HG02623 (cell line): ENCODE measurements around the gene TAB2.
"Not testable (repeated sequence)": the region's sequence is repeated elsewhere in the genome, so short reads cannot be mapped to it uniquely, and the experiment has no call there.

Source experiments
- ATAC-seq: cut with Tn5 transposase; IDR thresholded peaks from one replicate; pipeline ENCODE4 v1.9.1; 2021; ENCODE audit warnings: moderate library complexity; ENCODE audit not compliant: unreplicated experiment

TAB2 gene

GRCh38 chr6:149311766-149312165 lies 5.7 kb upstream of the TAB2 start:
- ATAC-seq = no peak

GRCh38 chr6:149313070-149313469 lies 4.4 kb upstream of the TAB2 start:
- no peak for ATAC-seq

GRCh38 chr6:149313861-149314260 lies 3.7 kb upstream of the TAB2 start:
- no peak for ATAC-seq

- ATAC-seq = no peak
Observed at GRCh38 chr6:149314325-149314905, 3.1 kb upstream of the TAB2 start.

GRCh38 chr6:149316108-149316727 lies 1.3 kb upstream of the TAB2 start:
- ATAC-seq = no peak

- peak; percentile 76 for ATAC-seq
Observed at GRCh38 chr6:149316740-149317643, 520 bp upstream of the TAB2 start.

- peak; percentile 10 for ATAC-seq
Observed at GRCh38 chr6:149318581-149319286, 1.2 kb downstream of the TAB2 start.

GRCh38 chr6:149319422-149319821 lies 1.9 kb downstream of the TAB2 start:
- no peak for ATAC-seq

- not testable (repeated sequence) for ATAC-seq
Observed at GRCh38 chr6:149320016-149320415, 2.5 kb downstream of the TAB2 start.

- no peak for ATAC-seq
Observed at GRCh38 chr6:149320796-149321195, 3.3 kb downstream of the TAB2 start.

- no peak for ATAC-seq
Observed at GRCh38 chr6:149323353-149323752, 5.8 kb downstream of the TAB2 start.

GRCh38 chr6:149323925-149324324 lies 6.4 kb downstream of the TAB2 start:
- ATAC-seq = no peak

GRCh38 chr6:149324428-149324827 lies 6.9 kb downstream of the TAB2 start:
- no peak for ATAC-seq

- ATAC-seq = no peak
Observed at GRCh38 chr6:149325648-149326236, 8.2 kb downstream of the TAB2 start.

- no peak for ATAC-seq
Observed at GRCh38 chr6:149327638-149328037, 10.1 kb downstream of the TAB2 start.

GRCh38 chr6:149328083-149328482 lies 10.6 kb downstream of the TAB2 start:
- no peak for ATAC-seq

- no peak for ATAC-seq
Observed at GRCh38 chr6:149329529-149329928, 12.0 kb downstream of the TAB2 start.

GRCh38 chr6:149330133-149330532 lies 12.6 kb downstream of the TAB2 start:
- ATAC-seq = no peak

GRCh38 chr6:149331043-149331807 lies 13.7 kb downstream of the TAB2 start:
- ATAC-seq = no peak

- no peak for ATAC-seq
Observed at GRCh38 chr6:149331871-149332270, 14.4 kb downstream of the TAB2 start.
